Liver (tissue), 9 donors: ENCODE data around the gene NPIPB2. TPM values are rescaled to one million over a fixed set of nuclear protein-coding genes. Genes with fewer than 3 reads are reported as not detected.

ENCODE experiments used
- DNase-seq: peaks from one replicate; pipeline ENCODE4 v3.0.0-alpha.2; 2017; ENCODE audit warnings: low spot score
- H3K27ac ChIP-seq, 2 donors: one replicate each; pipeline ENCODE4 v1.7.0; 2013; ENCODE audit warnings: inconsistent platforms in 2 of 2, low read length in 2 of 2, control low read depth in 1 of 2, low read depth in 1 of 2, mild to moderate bottlenecking in 1 of 2
- H3K27me3 ChIP-seq, 4 donors: one replicate each; pipeline versions ENCODE4 v1.6.1 to v1.7.0; 2013; ENCODE audit warnings: low read length in 3 of 4, inconsistent platforms in 1 of 4, mild to moderate bottlenecking in 1 of 4, moderate library complexity in 1 of 4; ENCODE audit not compliant: control insufficient read depth in 4 of 4, insufficient read depth in 4 of 4
- H3K36me3 ChIP-seq, 4 donors: one replicate each; pipeline versions ENCODE4 v1.6.1 to v1.7.0; 2013; ENCODE audit warnings: low read length in 3 of 4, mild to moderate bottlenecking in 3 of 4, low read depth in 1 of 4, moderate library complexity in 1 of 4; ENCODE audit not compliant: control insufficient read depth in 4 of 4, insufficient read depth in 3 of 4
- H3K4me1 ChIP-seq, 4 donors: one replicate each; pipeline versions ENCODE4 v1.6.1 to v1.7.0; 2013; ENCODE audit warnings: low read length in 3 of 4, mild to moderate bottlenecking in 3 of 4, moderate library complexity in 1 of 4; ENCODE audit not compliant: control insufficient read depth in 4 of 4, insufficient read depth in 4 of 4
- H3K4me3 ChIP-seq, 3 donors: one replicate each; pipeline versions ENCODE4 v1.6.1 to v1.7.0; 2013; ENCODE audit warnings: low read length in 3 of 3, control low read depth in 1 of 3, low read depth in 1 of 3, mild to moderate bottlenecking in 1 of 3
- H3K9ac ChIP-seq, 2 donors: one replicate each; pipeline ENCODE4 v1.7.0; 2013; ENCODE audit warnings: low read length in 2 of 2, mild to moderate bottlenecking in 2 of 2, moderate library complexity in 2 of 2, control low read depth in 1 of 2, low read depth in 1 of 2
- H3K9me3 ChIP-seq, 4 donors: one replicate each; pipeline versions ENCODE4 v1.6.1 to v1.7.0; 2013; ENCODE audit warnings: low read length in 3 of 4; ENCODE audit not compliant: control insufficient read depth in 4 of 4
- CTCF ChIP-seq: fragments of 150-350 bp; IDR thresholded peaks from 2 replicates; pipeline ENCODE4 v1.5.1; 2017; ENCODE audit warnings: improper control_type of control experiment, low read depth, low read length; ENCODE audit not compliant: missing input control
- FOXA1 ChIP-seq: IDR thresholded peaks from 2 replicates; pipeline ENCODE4 v1.6.1; 2016; ENCODE audit warnings: antibody characterized with exemption
- FOXA2 ChIP-seq: IDR thresholded peaks from 2 replicates; pipeline ENCODE4 v1.6.1; 2016; ENCODE audit warnings: antibody characterized with exemption
- GABPA ChIP-seq, 2 donors: IDR thresholded peaks in 1 of 2; conservative IDR thresholded peaks in 1 of 2; 2 replicates each; pipeline ENCODE4 v1.6.1; 2016; ENCODE audit warnings: antibody characterized with exemption in 2 of 2, mild to moderate bottlenecking in 1 of 2, moderate library complexity in 1 of 2
- HNF4A ChIP-seq, 2 donors: conservative IDR thresholded peaks; 2 replicates each; pipeline ENCODE4 v1.6.1; 2016; ENCODE audit warnings: antibody characterized with exemption in 2 of 2, mild to moderate bottlenecking in 2 of 2
- HNF4G ChIP-seq: IDR thresholded peaks from 2 replicates; pipeline ENCODE4 v1.6.1; 2016; ENCODE audit warnings: antibody characterized with exemption
- JUND ChIP-seq, 2 donors: IDR thresholded peaks; 2 replicates each; pipeline ENCODE4 v1.6.1; 2016; ENCODE audit warnings: antibody characterized with exemption in 2 of 2
- NR2F2 ChIP-seq: IDR thresholded peaks from 2 replicates; pipeline ENCODE4 v1.6.1; 2016; ENCODE audit warnings: antibody characterized with exemption
- RAD21 ChIP-seq, 2 donors: IDR thresholded peaks; 2 replicates each; pipeline ENCODE4 v1.6.1; 2016; ENCODE audit warnings: antibody characterized with exemption in 2 of 2, mild to moderate bottlenecking in 2 of 2
- SP1 ChIP-seq: IDR thresholded peaks from 2 replicates; pipeline ENCODE4 v1.6.1; 2018; ENCODE audit warnings: antibody characterized with exemption, mild to moderate bottlenecking
- TAF1 ChIP-seq: conservative IDR thresholded peaks from 2 replicates; pipeline ENCODE4 v1.6.1; 2016; ENCODE audit warnings: antibody characterized with exemption, mild to moderate bottlenecking
- YY1 ChIP-seq: IDR thresholded peaks from 2 replicates; pipeline ENCODE4 v1.6.1; 2016; ENCODE audit warnings: antibody characterized with exemption, mild to moderate bottlenecking
- ZBTB33 ChIP-seq: IDR thresholded peaks from 2 replicates; pipeline ENCODE4 v1.6.1; 2016; ENCODE audit warnings: antibody characterized with exemption
- WGBS: extraction: QIAGEN DNeasy Blood & Tissue Kit; methylation state at CpG from one replicate; pipeline ENCODE4 v1.1.7; 2013; 5-methylcytosine and 5-hydroxymethylcytosine counted together
- polyA plus RNA-seq, 2 donors: library from polyadenylated mRNA; stranded (reverse) in 1 of 2; unstranded in 1 of 2; fragments of 200-250 nt in 1 of 2; fragments of >200 nt in 1 of 2; fragmentation: Nextera tagmentation in 1 of 2; extraction: Ambion mirVana in 1 of 2; gene quantifications; one replicate each; pipeline versions ENCODE4 v1.2.1 to v1.2.3, GENCODE V29; 2013 to 2015
- total RNA-seq, 2 donors: library from RNA; depleted of rRNA; stranded (reverse); fragments of >200 nt; gene quantifications; one replicate each; pipeline ENCODE4 v1.2.3, GENCODE V29; 2014
- TF ChIP-seq, protein P1 (sequence below): IDR thresholded peaks from 2 replicates; pipeline ENCODE4 v1.6.1; 2016; ENCODE audit warnings: antibody characterized with exemption
- TF ChIP-seq, protein P2 (sequence below): IDR thresholded peaks from 2 replicates; pipeline ENCODE4 v1.6.1; 2016; ENCODE audit warnings: antibody characterized with exemption
- donor health status: healthy.
- donor health status: healthy.
- donor health status: healthy.
- donor health status: healthy.
- donor health status: healthy.

The NPIPB2 gene
- total and polyA plus RNA-seq, 4 donors, result 0.75 to 4.9 (median 3.3) TPM

GRCh38 chr16:11884035-11884434 lies 57.8 kb downstream of the NPIPB2 start:
- Histone ChIP-seq H3K9me3 (no peaks in the 10 kb centered on the region), H3K4me3 (no peak overlapping the region), H3K4me1 (no peaks in the 10 kb centered on the region), H3K9ac (no peak overlapping the region), H3K27ac (no peak overlapping the region), H3K36me3 (peaks cover 9 to 74% (median 39%) of the 10 kb centered on the region in 4 donors), H3K27me3 (no peaks in the 10 kb centered on the region)
- TF ChIP-seq GABPA (IDR thresholded peaks at IDR 0.05 in 1 of 2, conservative IDR thresholded peaks at IDR 0.05 in 1 of 2), result no peak
- no peak for TF ChIP-seq JUND (IDR thresholded peaks at IDR 0.05)
- TF ChIP-seq FOXA2, result no peak
- TF ChIP-seq HNF4A (conservative IDR thresholded peaks at IDR 0.05), result no peak
- no peak for TF ChIP-seq NR2F2
- TF ChIP-seq, protein P1, sequence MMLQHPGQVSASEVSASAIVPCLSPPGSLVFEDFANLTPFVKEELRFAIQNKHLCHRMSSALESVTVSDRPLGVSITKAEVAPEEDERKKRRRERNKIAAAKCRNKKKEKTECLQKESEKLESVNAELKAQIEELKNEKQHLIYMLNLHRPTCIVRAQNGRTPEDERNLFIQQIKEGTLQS, result no peak
- TF ChIP-seq TAF1, result no peak
- TF ChIP-seq, protein P2, sequence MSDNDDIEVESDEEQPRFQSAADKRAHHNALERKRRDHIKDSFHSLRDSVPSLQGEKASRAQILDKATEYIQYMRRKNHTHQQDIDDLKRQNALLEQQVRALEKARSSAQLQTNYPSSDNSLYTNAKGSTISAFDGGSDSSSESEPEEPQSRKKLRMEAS, result no peak
- DNase-seq, result no peak
- 96% methylated on average over 5 of the region's 5 CpGs for WGBS

DNA sequence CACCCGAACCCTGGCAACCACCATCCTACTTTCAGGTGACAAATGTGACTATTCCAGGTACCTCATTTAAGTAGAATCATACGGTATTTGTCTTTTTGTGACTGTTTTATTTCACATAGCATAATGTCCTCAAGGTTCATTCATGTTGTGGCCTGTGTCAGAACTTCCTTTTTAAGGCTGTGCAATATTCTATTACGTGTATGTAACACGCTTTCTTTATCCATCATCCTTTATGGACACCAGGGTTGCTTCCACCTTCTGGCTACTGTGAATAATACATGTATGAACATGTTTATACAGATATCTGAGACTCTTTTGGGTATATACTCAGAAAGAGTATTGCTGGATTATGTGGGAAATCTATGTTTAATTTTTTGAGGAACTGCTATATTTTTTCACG lies 61.8 kb downstream of the NPIPB2 start:
- no peaks in the 10 kb centered on the region for H3K4me1 ChIP-seq
- DNase-seq, result no peak
- no peak overlapping the region for H3K9ac ChIP-seq
- 91% methylated on average over 5 of the region's 5 CpGs for WGBS
- no peaks in the 10 kb centered on the region for H3K9me3 ChIP-seq
- TF ChIP-seq, protein P2, result no peak
- no peak for TF ChIP-seq HNF4G
- TF ChIP-seq HNF4A (conservative IDR thresholded peaks at IDR 0.05), result no peak
- no peak for TF ChIP-seq SP1
- no peak for TF ChIP-seq CTCF
- no peak for TF ChIP-seq JUND (IDR thresholded peaks at IDR 0.05)
- TF ChIP-seq, protein P1, result no peak
- no peak for TF ChIP-seq TAF1
- no peak for TF ChIP-seq ZBTB33
- TF ChIP-seq YY1, result no peak
- no peak for TF ChIP-seq RAD21 (IDR thresholded peaks at IDR 0.05)
- TF ChIP-seq NR2F2, result no peak
- no peak overlapping the region for H3K27ac ChIP-seq
- no peaks in the 10 kb centered on the region for H3K27me3 ChIP-seq
- peaks cover 10 to 67% (median 36%) of the 10 kb centered on the region in 4 donors for H3K36me3 ChIP-seq
- H3K4me3 ChIP-seq, result no peak overlapping the region

- Histone ChIP-seq H3K27ac (no peak overlapping the region), H3K36me3 (peaks cover 5 to 62% (median 38%) of the 10 kb centered on the region in 4 donors), H3K27me3 (no peaks in the 10 kb centered on the region), H3K9me3 (no peaks in the 10 kb centered on the region), H3K4me3 (no peak overlapping the region), H3K9ac (no peak overlapping the region), H3K4me1 (no peaks in the 10 kb centered on the region)
- TF ChIP-seq FOXA1, result no peak
- no peak for TF ChIP-seq GABPA (IDR thresholded peaks at IDR 0.05 in 1 of 2, conservative IDR thresholded peaks at IDR 0.05 in 1 of 2)
- no peak for TF ChIP-seq JUND (IDR thresholded peaks at IDR 0.05)
- TF ChIP-seq RAD21 (IDR thresholded peaks at IDR 0.05), result no peak
- no peak for DNase-seq
- 80% methylated on average over 5 of the region's 5 CpGs for WGBS
Measured at GRCh38 chr16:11877374-11877773, 64.5 kb downstream of the NPIPB2 start.
